Effector memory CD4-positive, alpha-beta T cell (primary cell): ENCODE results near the gene MN1.

Experiments used
- DNase-seq, 3 donors: peaks; one replicate each; pipeline ENCODE4 v3.0.0-alpha.2; 2020
- H3K27ac ChIP-seq: 2 replicates; pipeline ENCODE4 v1.7.0; 2013; ENCODE audit warnings: mild to moderate bottlenecking, low read length, moderate library complexity; ENCODE audit not compliant: insufficient read depth, poor library complexity, severe bottlenecking
- H3K27me3 ChIP-seq: replicated peaks from 2 replicates; pipeline ENCODE4 v1.7.0; 2013; ENCODE audit warnings: mild to moderate bottlenecking, low read length; ENCODE audit not compliant: insufficient read depth, control insufficient read depth, poor library complexity, severe bottlenecking
- H3K36me3 ChIP-seq: 2 replicates; pipeline ENCODE4 v1.7.0; 2013; ENCODE audit warnings: mild to moderate bottlenecking, low read length, moderate library complexity; ENCODE audit not compliant: control insufficient read depth, insufficient read depth
- H3K4me1 ChIP-seq: 2 replicates; pipeline ENCODE4 v1.7.0; 2013; ENCODE audit warnings: low read length, mild to moderate bottlenecking; ENCODE audit not compliant: control insufficient read depth, insufficient read depth, poor library complexity, severe bottlenecking
- H3K4me3 ChIP-seq: 2 replicates; pipeline ENCODE4 v1.7.0; 2013; ENCODE audit warnings: low read length, low read depth, mild to moderate bottlenecking; ENCODE audit not compliant: insufficient read depth, poor library complexity, severe bottlenecking
- H3K9me3 ChIP-seq: 2 replicates; pipeline ENCODE4 v1.7.0; 2013; ENCODE audit warnings: mild to moderate bottlenecking, low read length, moderate library complexity; ENCODE audit not compliant: control insufficient read depth

The MN1 gene

GRCh38 chr22:27800250-27801201 is 1.0 kb downstream of the MN1 start:
- H3K27me3 ChIP-seq, result peaks cover 5% of the 10 kb centered on the region
- H3K36me3 ChIP-seq, result no peaks in the 10 kb centered on the region
- H3K27ac ChIP-seq, result no peak overlapping the region
- peaks cover 12% of the 10 kb centered on the region for H3K4me1 ChIP-seq
- H3K4me3 ChIP-seq, result peak overlapping the region; percentile 85
- H3K9me3 ChIP-seq, result no peaks in the 10 kb centered on the region
- DNase-seq, result no peak

- Histone ChIP-seq H3K4me3 (no peak overlapping the region), H3K4me1 (peaks cover 11% of the 10 kb centered on the region), H3K36me3 (no peaks in the 10 kb centered on the region), H3K9me3 (no peaks in the 10 kb centered on the region), H3K27ac (no peak overlapping the region), H3K27me3 (peaks cover 5% of the 10 kb centered on the region)
- no peak for DNase-seq
Measured at GRCh38 chr22:27799827-27800249, 1.7 kb downstream of the MN1 start.

- no peak for DNase-seq
- H3K27me3 ChIP-seq, result peaks cover 5% of the 10 kb centered on the region
Measured at GRCh38 chr22:27799015-27799826, 2.3 kb downstream of the MN1 start.

GRCh38 chr22:27798511-27799014 is 3.0 kb downstream of the MN1 start:
- H3K27ac ChIP-seq, result no peak overlapping the region
- H3K4me3 ChIP-seq, result no peak overlapping the region
- H3K36me3 ChIP-seq, result no peaks in the 10 kb centered on the region
- no peaks in the 10 kb centered on the region for H3K9me3 ChIP-seq
- peaks cover 5% of the 10 kb centered on the region for H3K27me3 ChIP-seq
- H3K4me1 ChIP-seq, result peaks cover 9% of the 10 kb centered on the region
- no peak for DNase-seq

More at GRCh38 chr22:27799015-27799826, 2.3 kb downstream of the MN1 start:
- no peak overlapping the region for H3K27ac ChIP-seq
- H3K4me1 ChIP-seq, result peaks cover 9% of the 10 kb centered on the region
- H3K9me3 ChIP-seq, result no peaks in the 10 kb centered on the region
- no peaks in the 10 kb centered on the region for H3K36me3 ChIP-seq
- no peak overlapping the region for H3K4me3 ChIP-seq

GRCh38 chr22:27797520-27798391 is 3.8 kb downstream of the MN1 start:
- peaks cover 9% of the 10 kb centered on the region for H3K4me1 ChIP-seq
- no peaks in the 10 kb centered on the region for H3K9me3 ChIP-seq
- DNase-seq, result no peak
- H3K4me3 ChIP-seq, result no peak overlapping the region
- no peak overlapping the region for H3K27ac ChIP-seq
- H3K27me3 ChIP-seq, result peaks cover 5% of the 10 kb centered on the region
- no peaks in the 10 kb centered on the region for H3K36me3 ChIP-seq

GRCh38 chr22:27796829-27797519 is 4.6 kb downstream of the MN1 start:
- Histone ChIP-seq H3K36me3 (no peaks in the 10 kb centered on the region), H3K4me3 (no peak overlapping the region), H3K27me3 (peaks cover 5% of the 10 kb centered on the region), H3K9me3 (no peaks in the 10 kb centered on the region), H3K4me1 (peaks cover 9% of the 10 kb centered on the region), H3K27ac (no peak overlapping the region)
- no peak for DNase-seq

- no peak for DNase-seq
- Histone ChIP-seq H3K9me3 (no peaks in the 10 kb centered on the region), H3K27ac (no peak overlapping the region), H3K4me1 (peaks cover 9% of the 10 kb centered on the region), H3K27me3 (peaks cover 5% of the 10 kb centered on the region), H3K36me3 (no peaks in the 10 kb centered on the region), H3K4me3 (no peak overlapping the region)
Measured at GRCh38 chr22:27795696-27796517, 5.6 kb downstream of the MN1 start.

GRCh38 chr22:27795053-27795452 is 6.5 kb downstream of the MN1 start:
- H3K4me3 ChIP-seq, result no peak overlapping the region
- no peak for DNase-seq
- H3K36me3 ChIP-seq, result no peaks in the 10 kb centered on the region
- H3K4me1 ChIP-seq, result peaks cover 2% of the 10 kb centered on the region
- H3K9me3 ChIP-seq, result no peaks in the 10 kb centered on the region
- H3K27me3 ChIP-seq, result no peaks in the 10 kb centered on the region
- H3K27ac ChIP-seq, result no peak overlapping the region
